ENCODE measurements around the gene DNAJC5.
"Not testable (repeated sequence)": the region's sequence is repeated elsewhere in the genome, so short reads cannot be mapped to it uniquely, and the experiment has no call there.

The DNAJC5 gene

DNA sequence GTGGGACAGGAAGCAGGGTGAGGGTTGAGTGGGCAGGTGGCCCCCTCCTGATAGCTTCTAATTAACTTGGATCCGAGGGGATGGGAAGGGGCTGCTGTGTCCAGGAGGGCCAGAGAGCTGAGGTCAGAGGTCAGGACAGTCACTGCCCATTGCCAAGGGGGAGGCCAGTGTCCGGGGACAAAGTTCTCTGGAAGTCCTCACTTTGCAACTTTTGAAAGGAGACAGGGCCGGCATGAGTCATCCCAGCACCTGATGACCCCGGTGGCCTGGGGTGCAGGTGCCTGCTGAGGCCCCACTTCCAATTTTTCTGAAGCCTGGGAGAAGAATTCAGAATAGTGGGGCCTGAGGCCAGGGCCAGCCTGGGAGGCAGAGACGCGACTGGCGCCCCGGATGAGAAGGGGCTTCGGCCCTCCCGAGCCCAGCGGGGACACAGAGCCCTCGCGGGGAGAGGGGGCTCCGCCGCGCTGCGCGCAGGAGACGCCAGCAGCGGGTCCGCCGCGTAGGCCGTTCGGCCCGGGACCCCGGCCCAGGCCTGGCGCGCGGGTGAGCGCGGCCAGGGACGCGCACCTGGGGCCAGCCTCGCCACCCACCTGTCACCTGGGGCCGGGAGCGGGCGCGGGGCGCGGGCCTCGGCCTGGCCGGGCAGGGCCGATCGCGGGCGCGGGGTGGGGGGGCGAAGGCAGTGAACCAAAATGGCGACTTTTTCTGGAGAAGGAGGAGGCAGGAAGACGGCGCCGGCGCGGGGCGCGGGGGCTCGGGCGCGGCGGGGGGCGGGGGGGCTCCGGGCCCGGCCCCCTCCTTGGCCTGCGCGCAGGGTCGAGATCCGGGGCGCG, 74.2 kb downstream of the DNAJC5 start:
- DNase-seq (ENCODE audit: low spot score): no peak

- DNase-seq (ENCODE audit: low spot score): peak; percentile 36
Observed at GRCh38 chr20:63969838-63970713, 75.2 kb downstream of the DNAJC5 start, which contains the start of gene ZNF512B. TSS of gene ZNF512B (minus strand) at chr20:63969930. CDS start at chr20:63967950, 1,980 bp downstream.

DNA sequence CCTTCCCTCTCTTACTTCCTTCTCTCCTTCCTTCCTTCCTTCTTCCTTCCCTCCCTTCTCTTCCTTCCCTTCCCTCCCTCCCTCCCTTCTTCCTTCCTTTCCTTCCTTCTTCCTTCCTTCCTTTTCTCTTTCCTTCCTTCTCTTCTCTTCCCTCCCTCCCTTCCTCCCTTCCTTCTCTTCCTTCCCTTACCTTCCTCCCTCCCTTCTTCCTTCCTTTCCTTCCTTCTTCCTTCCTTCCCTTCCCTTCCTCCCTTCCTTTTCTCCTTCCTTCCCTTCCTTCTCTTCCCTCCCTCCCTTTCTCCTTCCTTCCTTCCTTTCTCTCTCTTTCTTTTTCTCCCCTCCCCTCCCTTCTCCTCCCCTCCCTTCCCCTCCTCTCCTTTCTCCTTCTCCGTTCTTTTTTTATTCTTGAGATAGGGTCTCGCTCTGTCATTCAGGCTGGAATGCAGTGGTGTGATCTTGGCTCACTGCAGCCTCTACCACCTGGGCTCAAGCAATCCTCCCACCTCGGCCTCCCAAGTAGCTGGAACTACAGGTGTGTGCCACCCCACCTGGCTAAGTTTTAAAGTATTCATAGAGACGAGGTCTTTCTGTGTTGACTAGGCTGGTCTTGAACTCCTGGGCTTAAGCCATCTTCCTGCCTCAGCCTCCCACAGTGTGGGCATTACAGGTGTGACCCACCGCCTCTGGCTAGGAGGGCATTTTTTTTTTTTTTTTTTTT, 75.9 kb downstream of the DNAJC5 start:
- no peak for DNase-seq (ENCODE audit: low spot score)

- DNase-seq (ENCODE audit: low spot score): not testable (repeated sequence)
Observed at GRCh38 chr20:63971960-63972311, 77.0 kb downstream of the DNAJC5 start.

DNA sequence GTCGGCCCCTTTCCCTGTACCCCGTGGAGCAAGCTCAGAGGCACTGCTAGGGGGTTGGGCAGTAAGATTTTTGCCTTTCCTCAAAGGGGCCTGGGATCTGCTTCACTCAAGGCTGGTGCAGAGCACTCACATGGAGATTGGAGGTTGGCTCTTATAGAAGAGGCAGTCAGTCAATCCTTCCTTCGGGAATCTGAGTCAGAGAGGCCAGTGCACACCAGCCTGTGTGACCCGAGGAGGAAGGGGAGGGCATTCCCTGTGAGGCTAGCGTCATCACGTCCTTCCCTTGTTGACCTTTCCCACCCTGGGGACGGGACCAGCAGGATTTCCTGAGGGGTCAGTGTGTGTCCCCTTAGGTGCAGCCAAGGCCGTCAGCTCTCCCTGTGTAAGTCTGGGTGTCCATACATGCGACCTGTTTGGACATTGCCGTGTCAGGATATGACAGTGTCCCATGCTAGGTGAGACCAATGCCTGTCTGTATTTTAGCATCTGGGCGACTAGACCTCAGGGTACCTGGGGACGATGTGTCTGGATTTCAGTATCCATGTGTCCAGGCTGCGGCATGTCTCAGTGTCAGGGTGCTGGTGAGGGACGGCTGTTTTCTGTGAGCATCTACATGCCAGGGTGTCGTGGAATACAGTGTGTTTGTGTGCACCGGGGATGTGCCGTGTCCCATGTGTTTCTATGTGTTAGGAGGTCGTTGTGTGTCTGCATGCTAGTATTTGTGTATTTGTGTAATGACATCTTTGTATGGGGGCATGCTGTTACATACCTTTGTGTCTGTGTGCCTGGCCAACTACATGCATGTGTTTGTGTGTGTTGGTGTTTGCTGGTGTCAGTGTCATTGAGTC, 77.6 kb downstream of the DNAJC5 start:
- peak; percentile 87 for DNase-seq (ENCODE audit: low spot score)

DNA sequence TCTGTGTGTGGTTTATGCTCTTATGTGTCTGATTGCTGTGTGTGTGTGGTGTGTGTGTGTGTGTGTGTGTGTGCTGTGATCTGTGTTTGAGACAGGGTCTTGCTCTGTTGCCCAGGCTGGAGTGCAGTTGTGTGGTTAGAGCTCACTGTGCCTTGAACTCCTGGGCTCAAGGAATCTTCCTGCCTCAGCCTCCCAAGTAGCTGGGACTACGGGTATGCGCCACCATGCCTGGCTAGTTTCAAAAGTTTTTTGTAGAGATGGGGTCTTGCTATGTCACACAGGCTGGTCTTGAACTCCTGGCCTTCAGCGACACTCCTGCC, 78.2 kb downstream of the DNAJC5 start:
- no peak for DNase-seq (ENCODE audit: low spot score)

DNA sequence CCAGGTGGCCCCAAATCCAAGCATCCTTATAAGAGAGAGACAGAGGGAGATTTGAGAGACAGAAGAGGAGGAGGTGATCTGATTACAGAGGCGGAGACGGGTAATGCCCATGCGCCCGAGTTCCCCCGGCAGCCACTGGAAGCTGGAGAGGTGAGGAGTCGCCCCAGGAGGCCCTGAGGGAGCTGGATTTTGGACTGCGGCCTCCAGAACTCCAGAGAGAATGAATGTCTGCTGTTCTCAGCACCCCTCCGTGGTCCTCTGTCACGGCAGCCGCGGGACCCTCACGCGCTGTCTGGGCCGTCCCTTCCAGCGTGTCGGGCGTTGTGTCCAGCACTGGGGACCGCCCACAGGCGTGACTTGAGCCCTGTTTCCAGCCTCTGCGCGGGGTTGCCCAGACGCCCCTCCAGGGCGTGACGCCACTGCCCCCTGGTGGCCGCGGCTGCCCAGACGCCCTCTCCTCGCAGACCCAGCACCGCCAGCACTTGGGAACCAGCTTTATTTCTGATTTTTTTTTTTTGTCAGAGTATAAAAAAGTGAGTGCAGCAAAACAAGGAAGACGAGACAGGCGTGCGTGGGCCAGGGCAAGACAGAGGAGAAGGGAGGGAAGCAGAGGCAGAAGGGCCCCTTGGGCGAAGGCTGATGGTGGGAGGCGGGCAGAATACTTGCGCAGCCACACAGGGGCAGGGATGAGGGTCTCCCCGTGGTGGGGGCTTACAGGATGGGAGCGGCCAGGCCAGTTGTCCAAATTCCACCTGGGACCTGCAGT, 78.9 kb downstream of the DNAJC5 start:
- DNase-seq (ENCODE audit: low spot score): peak; percentile 86

- no peak for DNase-seq (ENCODE audit: low spot score)
Observed at GRCh38 chr20:63974402-63975200, 79.7 kb downstream of the DNAJC5 start.

DNA sequence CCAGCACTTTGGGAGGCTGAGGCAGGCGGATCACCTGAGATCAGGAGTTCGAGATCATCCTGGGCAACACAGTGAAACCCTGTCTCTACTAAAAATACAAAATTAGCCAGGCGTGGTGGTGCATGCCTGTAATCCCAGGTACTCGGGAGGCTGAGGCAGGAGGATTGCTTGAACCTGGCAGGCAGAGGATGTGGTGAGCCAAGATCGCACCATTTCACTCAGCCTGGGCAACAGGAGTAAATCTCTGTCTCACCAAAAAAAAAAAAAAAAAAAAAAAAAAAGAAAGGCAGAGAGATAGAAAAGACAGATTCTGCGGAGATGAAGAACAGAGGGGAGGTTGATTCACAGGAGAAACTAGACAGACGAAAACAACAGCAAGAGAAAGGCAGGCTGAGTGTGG, 81.6 kb downstream of the DNAJC5 start:
- not testable (repeated sequence) for DNase-seq (ENCODE audit: low spot score)

- no peak for DNase-seq (ENCODE audit: low spot score)
Observed at GRCh38 chr20:63976980-63977738, 82.2 kb downstream of the DNAJC5 start.

GRCh38 chr20:63977739-63978276, 82.9 kb downstream of the DNAJC5 start:
- no peak for DNase-seq (ENCODE audit: low spot score)

GRCh38 chr20:63978319-63979228, 83.6 kb downstream of the DNAJC5 start:
- DNase-seq (ENCODE audit: low spot score): no peak

- no peak for DNase-seq (ENCODE audit: low spot score)
Observed at GRCh38 chr20:63979229-63979556, 84.3 kb downstream of the DNAJC5 start.

- DNase-seq (ENCODE audit: low spot score): no peak
Observed at GRCh38 chr20:63979557-63980316, 84.8 kb downstream of the DNAJC5 start, which contains the start of gene SAMD10. TSS of gene SAMD10 (minus strand) at chr20:63979642. CDS start at chr20:63979467, 175 bp downstream.

GRCh38 chr20:63980317-63980805, 85.4 kb downstream of the DNAJC5 start:
- DNase-seq (ENCODE audit: low spot score): no peak

- DNase-seq (ENCODE audit: low spot score): peak; percentile 93
Observed at GRCh38 chr20:63980806-63981728, 86.1 kb downstream of the DNAJC5 start, which contains the start of gene PRPF6. TSS of gene PRPF6 (plus strand) at chr20:63981132. CDS start at chr20:63981246, 114 bp downstream.
